Measurements from ENCODE around the gene CS. TPM values are rescaled to one million over a fixed set of nuclear protein-coding genes. Genes with fewer than 3 reads are reported as not detected.
"Not testable (repeated sequence)": the region's sequence is repeated elsewhere in the genome, so short reads cannot be mapped to it uniquely, and the experiment has no call there.

Gene CS
- total RNA-seq, 2 experiments from 2014 or later: 174 to 242 TPM

DNA sequence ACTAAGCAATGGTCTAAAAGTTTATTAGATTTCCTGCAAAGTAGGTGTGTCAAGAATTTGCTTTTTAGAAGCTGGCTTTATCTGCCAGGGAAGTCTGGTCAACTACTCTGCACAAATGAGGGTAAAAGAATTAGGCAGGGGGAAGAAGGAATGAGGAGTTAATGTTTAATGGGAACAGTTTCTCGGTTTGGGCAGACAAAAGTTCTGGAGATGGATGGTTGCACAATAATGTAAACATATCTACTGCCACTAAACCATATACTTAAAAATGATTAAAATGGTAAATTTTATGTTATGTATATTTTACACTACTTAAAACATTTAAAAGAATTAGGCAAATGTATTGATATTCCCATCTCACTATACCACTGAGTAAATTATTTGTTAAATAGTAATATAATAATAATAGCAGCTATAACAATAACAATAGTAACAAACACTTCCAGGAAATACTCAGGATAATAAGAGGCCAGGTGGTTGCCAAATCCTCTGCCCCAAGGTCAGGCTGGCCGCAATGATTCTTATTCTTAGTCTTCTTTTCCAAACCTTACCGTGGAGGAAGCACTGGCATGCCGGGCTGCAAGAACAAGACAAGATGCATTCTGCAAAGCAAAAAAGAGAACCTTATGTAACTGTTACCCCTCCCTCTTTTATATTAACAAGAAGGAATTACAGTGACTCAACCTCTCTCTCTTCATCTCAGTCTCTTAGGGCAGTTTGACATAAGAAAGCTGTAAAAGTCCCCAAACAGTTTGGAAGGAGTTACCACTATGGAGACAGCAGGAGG is 13.9 kb downstream of the CS start:
- peaks cover 14% of the 10 kb centered on the region for H3K4me1 Mint-ChIP-seq
- DNase-seq (no peak), ATAC-seq (no peak)
- no peak overlapping the region for H3K4me3 Mint-ChIP-seq
- no peaks in the 10 kb centered on the region for H3K27me3 Mint-ChIP-seq
- H3K36me3 Mint-ChIP-seq: peaks cover 44% of the 10 kb centered on the region
- H3K9me3 Mint-ChIP-seq (ENCODE audit: low read depth): no peaks in the 10 kb centered on the region
- no peak overlapping the region for H3K27ac Mint-ChIP-seq
- CTCF ChIA-PET: interaction anchor here (1.1 to 1.6 kb wide), 3 partner anchors 12 to 20 kb away, joined by 3 to 4 read pairs (median 4); partner anchors contain the start of gene CS

DNA sequence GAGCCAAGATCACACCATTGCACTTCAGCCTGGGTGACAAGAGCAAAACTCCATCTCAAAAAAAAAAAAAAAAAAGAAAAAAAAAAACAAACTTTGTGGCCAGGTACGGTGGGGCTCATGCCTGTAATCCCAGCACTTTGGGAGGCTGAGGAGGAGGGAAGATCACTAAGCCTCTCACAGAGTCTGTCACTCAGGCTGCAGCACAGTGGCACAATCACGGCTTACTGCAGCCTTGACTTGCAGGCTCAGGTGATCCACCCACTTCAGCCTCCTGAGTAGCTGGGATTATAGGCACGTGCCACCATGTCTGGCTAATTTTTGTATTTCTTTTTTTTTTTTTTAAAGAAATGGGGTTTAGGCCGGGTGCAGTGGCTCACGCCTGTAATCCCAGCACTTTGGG is 15.9 kb downstream of the CS start:
- H3K27me3 Mint-ChIP-seq; H3K4me3 Mint-ChIP-seq; ATAC-seq; H3K4me1 Mint-ChIP-seq; H3K9me3 Mint-ChIP-seq (ENCODE audit: low read depth); DNase-seq; H3K27ac Mint-ChIP-seq: not testable (repeated sequence)
- CTCF ChIA-PET: interaction anchor here (1.0 kb wide), 1 partner anchor 18 kb away, joined by 3 read pairs; no protein-coding TSS in a partner anchor
- H3K36me3 Mint-ChIP-seq: peaks cover 41% of the 10 kb centered on the region

DNA sequence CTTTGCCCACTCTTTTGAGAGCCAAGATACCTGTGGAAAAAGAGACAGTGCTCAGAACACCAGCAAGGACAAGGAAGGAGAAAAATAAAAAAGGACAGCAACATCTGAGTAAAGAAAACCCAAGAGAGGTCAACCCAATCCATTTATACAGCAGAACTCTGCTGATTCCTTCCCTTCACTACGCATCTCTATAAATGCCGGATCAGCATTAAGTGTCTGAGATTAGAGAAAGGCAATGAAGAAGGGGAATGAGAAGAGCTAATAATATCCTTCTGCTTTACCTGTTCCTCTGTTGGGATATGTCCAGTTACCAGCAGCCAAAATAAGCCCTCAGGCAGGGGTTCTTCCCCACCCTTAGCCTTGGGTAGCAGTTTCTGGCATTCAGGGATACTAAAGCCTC is 17.6 kb downstream of the CS start:
- H3K9me3 Mint-ChIP-seq (ENCODE audit: low read depth): no peaks in the 10 kb centered on the region
- CTCF ChIA-PET: no interaction called here
- ATAC-seq (no peak), DNase-seq (no peak)
- H3K36me3 Mint-ChIP-seq: peaks cover 45% of the 10 kb centered on the region
- H3K27ac Mint-ChIP-seq: no peak overlapping the region
- H3K27me3 Mint-ChIP-seq: no peaks in the 10 kb centered on the region
- H3K4me3 Mint-ChIP-seq: no peak overlapping the region
- H3K4me1 Mint-ChIP-seq: peaks cover 1% of the 10 kb centered on the region

DNA sequence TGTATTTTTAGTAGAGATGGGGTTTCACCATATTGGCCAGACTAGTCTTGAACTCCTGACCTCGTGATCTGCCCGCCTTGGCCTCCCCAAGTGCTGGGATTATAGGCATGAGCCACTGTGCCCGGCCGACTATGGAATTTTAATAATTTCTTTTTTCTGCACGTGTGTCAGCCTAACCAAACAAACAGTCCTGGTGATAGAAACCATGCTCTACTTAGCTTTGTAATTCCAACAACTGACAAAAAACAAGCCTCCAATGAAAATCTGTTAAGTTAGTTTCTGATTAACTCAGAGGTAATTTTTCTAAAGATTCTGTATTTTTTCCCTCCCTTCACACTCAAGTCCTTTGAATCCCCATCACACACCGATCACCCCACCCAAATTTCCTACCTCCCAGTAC is 18.1 kb downstream of the CS start:
- no peak for ATAC-seq
- H3K4me3 Mint-ChIP-seq: no peak overlapping the region
- CTCF ChIA-PET: no interaction called here
- DNase-seq: no peak
- H3K27ac Mint-ChIP-seq: no peak overlapping the region
- H3K9me3 Mint-ChIP-seq (ENCODE audit: low read depth): no peaks in the 10 kb centered on the region
- no peaks in the 10 kb centered on the region for H3K27me3 Mint-ChIP-seq
- H3K36me3 Mint-ChIP-seq: peaks cover 45% of the 10 kb centered on the region
- H3K4me1 Mint-ChIP-seq: peaks cover 1% of the 10 kb centered on the region

DNA sequence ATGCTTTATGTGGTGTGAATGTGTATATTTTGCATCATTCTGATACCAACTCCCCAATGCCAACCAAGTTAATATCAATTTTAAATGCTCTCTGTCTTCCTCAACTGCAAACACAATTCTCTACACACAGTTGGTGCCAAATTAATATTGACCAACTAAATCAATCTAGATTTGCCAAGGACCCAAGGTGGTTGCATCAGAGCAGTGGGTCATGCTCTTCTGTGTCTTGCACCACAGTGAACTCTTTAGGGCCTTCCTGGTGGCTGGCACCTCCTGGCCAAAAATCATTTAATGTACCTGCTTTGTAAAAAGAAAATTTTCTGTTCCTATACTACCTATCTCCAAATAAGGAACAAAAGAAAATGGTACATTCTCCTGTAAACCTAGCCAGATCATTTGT is 19.3 kb downstream of the CS start:
- H3K36me3 Mint-ChIP-seq: peaks cover 44% of the 10 kb centered on the region
- no peak overlapping the region for H3K27ac Mint-ChIP-seq
- H3K4me3 Mint-ChIP-seq: no peak overlapping the region
- no peaks in the 10 kb centered on the region for H3K4me1 Mint-ChIP-seq
- H3K27me3 Mint-ChIP-seq: no peaks in the 10 kb centered on the region
- DNase-seq (no peak), ATAC-seq (no peak)
- H3K9me3 Mint-ChIP-seq (ENCODE audit: low read depth): no peaks in the 10 kb centered on the region
- CTCF ChIA-PET: no interaction called here

DNA sequence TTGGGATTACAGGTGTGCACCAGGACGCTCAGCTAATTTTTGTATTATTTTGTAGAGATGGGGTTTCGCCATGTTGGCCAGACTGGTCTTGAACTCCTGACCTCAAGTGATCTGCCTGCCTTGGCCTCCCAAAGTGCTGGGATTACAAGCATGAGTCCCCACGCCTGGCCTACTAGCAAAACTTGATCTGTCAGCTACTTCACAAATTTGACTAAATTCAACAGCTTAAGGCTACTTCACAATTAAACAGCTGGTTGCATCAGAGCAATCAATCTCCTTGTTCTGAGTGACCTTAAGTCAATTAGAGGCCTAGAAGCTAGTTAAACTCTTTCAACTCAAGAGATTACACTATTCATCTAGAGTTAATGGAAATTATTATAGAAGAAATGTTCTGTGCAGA is 21.2 kb downstream of the CS start:
- ATAC-seq (no peak), DNase-seq (no peak)
- Mint-ChIP-seq H3K27ac (no peak overlapping the region), H3K9me3 (ENCODE audit: low read depth) (no peaks in the 10 kb centered on the region), H3K36me3 (peaks cover 49% of the 10 kb centered on the region), H3K4me1 (no peaks in the 10 kb centered on the region), H3K27me3 (no peaks in the 10 kb centered on the region), H3K4me3 (no peak overlapping the region)
- CTCF ChIA-PET: interaction anchor here (1.6 to 3.3 kb wide), 2 partner anchors 12 to 20 kb away, joined by 3 to 11 read pairs; partner anchors contain the start of genes ANKRD52 and COQ10A

DNA sequence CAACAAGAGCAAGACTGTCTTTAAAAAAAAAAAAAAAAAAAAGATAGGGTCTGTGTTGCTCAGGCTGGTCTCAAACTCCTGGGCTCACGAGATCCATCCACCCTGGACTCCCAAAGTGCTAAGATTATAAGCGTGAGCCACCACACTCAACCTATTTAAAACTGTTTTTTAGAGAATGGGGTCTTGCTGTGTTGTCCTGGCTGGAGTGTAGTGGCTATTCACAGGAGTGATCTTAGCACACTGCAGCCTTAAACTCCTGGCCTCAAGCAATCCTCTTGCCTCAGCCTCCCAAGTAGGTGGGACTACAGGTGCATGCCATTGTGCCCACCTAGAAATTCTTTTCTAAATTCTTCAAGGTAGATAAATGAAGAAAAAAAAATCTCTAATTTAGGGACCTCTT is 25.8 kb downstream of the CS start:
- H3K4me3 Mint-ChIP-seq: no peak overlapping the region
- no peak overlapping the region for H3K27ac Mint-ChIP-seq
- ATAC-seq (no peak), DNase-seq (no peak)
- CTCF ChIA-PET: no interaction called here
- H3K36me3 Mint-ChIP-seq: peaks cover 36% of the 10 kb centered on the region
- H3K27me3 Mint-ChIP-seq: no peaks in the 10 kb centered on the region
- H3K4me1 Mint-ChIP-seq: no peaks in the 10 kb centered on the region
- no peaks in the 10 kb centered on the region for H3K9me3 Mint-ChIP-seq (ENCODE audit: low read depth)

DNA sequence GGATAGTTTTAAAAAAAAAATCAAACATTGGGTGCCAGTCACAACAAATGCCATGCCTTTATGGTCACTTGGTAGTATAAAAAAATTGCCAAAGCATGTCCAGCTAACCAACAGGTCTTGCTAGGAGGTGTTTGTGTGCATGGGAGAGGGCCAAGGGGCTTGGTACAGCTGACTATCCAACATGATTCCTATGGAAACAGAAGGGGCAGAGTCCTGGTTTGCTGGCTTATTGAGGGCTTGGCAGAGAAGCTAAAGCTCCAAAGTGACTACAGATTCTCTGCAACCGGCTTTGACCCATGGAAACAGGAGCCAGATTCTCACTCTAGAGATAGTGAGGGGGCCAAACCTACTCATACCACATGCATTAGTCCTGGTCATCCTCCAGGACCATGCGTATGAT is 27.7 kb downstream of the CS start:
- ATAC-seq; H3K27me3 Mint-ChIP-seq; H3K27ac Mint-ChIP-seq; H3K4me3 Mint-ChIP-seq; DNase-seq; H3K9me3 Mint-ChIP-seq (ENCODE audit: low read depth); H3K4me1 Mint-ChIP-seq: not testable (repeated sequence)
- peaks cover 30% of the 10 kb centered on the region for H3K36me3 Mint-ChIP-seq
- CTCF ChIA-PET: interaction anchor here (1.0 kb wide), 1 partner anchor 44 kb away, joined by 3 read pairs; no protein-coding TSS in a partner anchor

DNA sequence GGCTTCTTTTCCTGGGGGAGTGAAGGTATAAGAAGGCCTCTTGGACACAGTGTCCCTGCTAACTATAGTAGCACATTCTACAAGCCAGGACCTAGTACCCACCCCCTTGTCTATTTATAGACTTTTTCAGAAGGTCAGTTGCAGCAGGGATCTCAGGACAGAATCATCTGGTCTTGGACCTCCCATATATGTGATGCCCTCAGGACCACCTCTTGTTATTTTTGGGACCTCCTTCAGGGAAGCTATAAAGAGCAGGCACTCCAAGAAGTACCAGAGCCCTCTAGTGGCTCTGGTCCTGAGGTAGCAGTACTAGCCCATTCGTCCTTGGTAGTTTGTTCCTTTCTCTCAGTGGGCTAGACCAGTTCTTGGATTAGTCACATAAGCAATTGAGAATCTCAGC is 29.1 kb downstream of the CS start:
- DNase-seq (no peak), ATAC-seq (no peak)
- peaks cover 26% of the 10 kb centered on the region for H3K36me3 Mint-ChIP-seq
- no peak overlapping the region for H3K4me3 Mint-ChIP-seq
- no peaks in the 10 kb centered on the region for H3K9me3 Mint-ChIP-seq (ENCODE audit: low read depth)
- no peaks in the 10 kb centered on the region for H3K27me3 Mint-ChIP-seq
- CTCF ChIA-PET: interaction anchor here (1.0 to 6.0 kb wide), 2 partner anchors 13 to 82 kb away, joined by 4 to 45 read pairs; partner anchors contain the start of genes ANKRD52 and SMARCC2
- peaks cover 16% of the 10 kb centered on the region for H3K4me1 Mint-ChIP-seq
- H3K27ac Mint-ChIP-seq: no peak overlapping the region

DNA sequence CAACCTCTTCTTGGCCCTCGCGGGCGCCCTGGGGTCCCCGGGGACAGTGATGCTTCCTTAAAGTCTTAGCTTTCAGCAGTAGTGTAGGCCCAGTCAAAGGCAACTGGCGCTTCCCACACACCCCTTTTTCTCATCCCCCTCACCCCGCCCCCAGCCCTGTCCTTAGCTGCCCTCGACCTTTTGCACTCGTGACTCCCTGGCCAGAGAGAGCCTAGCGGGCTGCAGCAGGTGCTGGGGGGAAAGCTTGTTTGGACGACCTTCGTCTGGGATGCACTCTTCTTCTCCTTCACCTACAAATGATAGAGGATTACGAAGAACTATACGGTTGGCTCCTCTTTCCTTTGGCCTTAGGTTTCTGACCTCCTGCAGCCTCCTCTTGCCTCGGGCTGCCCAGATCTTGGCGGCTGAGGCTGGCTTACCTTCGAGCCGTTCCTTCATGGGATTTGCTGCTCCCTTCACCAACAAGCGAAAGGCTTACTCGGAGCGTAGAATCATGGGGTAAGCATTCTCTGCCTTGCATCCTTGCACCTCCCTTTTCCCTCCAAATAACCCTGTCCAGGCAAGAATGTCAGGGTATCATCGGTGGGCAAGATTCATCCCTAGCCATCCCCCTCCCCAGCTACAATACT is 32.6 kb downstream of the CS start:
- peaks cover 19% of the 10 kb centered on the region for H3K4me1 Mint-ChIP-seq
- no peak for DNase-seq
- CTCF ChIA-PET: interaction anchor here (1.2 to 6.0 kb wide), 12 partner anchors 10 to 201 kb away, joined by 3 to 45 read pairs (median 10); partner anchors contain the start of genes ANKRD52, RNF41, SMARCC2 and SPRYD4
- H3K27me3 Mint-ChIP-seq: no peaks in the 10 kb centered on the region
- H3K9me3 Mint-ChIP-seq (ENCODE audit: low read depth): no peaks in the 10 kb centered on the region
- peaks cover 5% of the 10 kb centered on the region for H3K36me3 Mint-ChIP-seq
- H3K27ac Mint-ChIP-seq: peak overlapping the region; percentile 68
- peak overlapping the region; percentile 85 for H3K4me3 Mint-ChIP-seq
- ATAC-seq: no peak

DNA sequence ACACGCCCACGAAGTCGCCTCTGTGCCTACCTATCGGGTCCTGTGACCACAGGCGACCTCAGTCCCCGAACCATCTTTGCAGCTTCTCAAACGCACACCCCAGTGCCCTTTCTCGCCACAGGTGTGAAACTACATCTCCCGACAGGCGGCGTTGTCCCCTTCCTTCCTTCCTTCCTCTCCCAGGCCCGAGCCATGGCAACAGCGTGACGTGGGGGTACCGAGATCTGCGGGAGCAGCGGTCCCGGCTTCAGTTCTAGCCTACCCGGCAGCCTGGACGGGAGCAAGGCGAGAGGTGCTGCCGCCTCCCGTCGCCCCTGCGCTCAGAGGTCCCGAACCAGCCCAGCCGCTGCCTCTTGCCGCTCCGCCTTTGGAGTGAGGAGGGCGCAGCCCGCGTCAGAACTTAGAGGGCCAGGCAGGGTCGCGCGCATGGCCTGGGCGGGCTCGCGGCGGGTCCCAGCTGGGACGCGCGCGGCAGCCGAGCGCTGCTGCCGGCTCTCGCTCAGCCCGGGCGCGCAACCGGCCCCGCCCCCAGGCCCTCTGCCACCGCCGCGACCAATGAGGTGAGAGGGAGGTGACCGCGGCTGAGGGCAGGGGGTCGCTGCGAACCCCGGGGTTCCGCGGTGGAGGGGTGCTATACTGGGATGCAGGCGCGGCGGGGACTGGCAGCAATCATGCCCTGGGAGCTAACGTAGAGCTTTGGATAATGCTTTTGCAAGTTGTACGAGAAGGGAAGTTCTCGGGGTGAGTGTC is 33.3 kb downstream of the CS start, which contains the start of gene COQ10A:
TSS of gene COQ10A (plus strand) at position 250 of the 750 bp plus-strand sequence. CDS start at position 427, 177 bp downstream.
- DNase-seq (peak; percentile 93), ATAC-seq (peak; percentile 94)
- peak within 1 kb of the TSS; percentile 85 for H3K4me3 Mint-ChIP-seq
- H3K36me3 Mint-ChIP-seq: peaks cover 3% of the 10 kb centered on the region
- no peaks in the 10 kb centered on the region for H3K9me3 Mint-ChIP-seq (ENCODE audit: low read depth)
- CTCF ChIA-PET: interaction anchor here (0.5 to 6.0 kb wide), 18 partner anchors 9 to 1871 kb away, joined by 3 to 45 read pairs (median 6); partner anchors contain the start of genes ANKRD52, RNF41, SMARCC2 and SPRYD4
- peaks cover 19% of the 10 kb centered on the region for H3K4me1 Mint-ChIP-seq
- peak within 1 kb of the TSS; percentile 89 for H3K27ac Mint-ChIP-seq
- no peaks in the 10 kb centered on the region for H3K27me3 Mint-ChIP-seq

DNA sequence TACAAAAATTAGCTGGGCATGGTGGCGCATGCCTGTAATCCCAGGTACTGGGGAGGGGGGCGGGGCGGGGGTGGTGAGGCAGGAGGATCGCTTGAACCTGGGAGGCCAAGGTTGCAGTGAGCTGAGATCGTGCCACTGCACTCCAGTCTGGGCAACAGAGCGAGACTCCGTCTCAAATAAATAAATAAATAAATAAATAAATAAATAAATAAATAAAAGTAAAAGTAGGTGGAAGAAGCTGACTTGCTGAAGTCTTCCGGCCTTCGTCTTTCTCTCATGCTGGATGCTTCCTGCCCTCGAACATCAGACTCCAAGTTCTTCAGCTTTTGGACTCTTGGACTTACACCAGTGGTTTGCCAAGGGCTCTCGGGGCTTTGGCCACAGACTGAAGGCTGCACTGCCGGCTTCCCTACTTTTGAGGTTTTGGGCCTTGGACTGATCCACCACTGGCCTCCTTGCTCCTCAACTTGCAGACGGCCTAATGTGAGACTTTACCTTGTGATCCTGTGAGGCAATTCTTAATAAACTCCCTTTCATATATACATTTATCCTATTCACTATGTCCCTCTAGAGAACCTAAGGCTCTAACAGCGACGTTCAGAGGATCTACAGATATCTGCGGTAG is 34.0 kb downstream of the CS start:
- not testable (repeated sequence) for DNase-seq; ATAC-seq; H3K27me3 Mint-ChIP-seq; H3K36me3 Mint-ChIP-seq; H3K9me3 Mint-ChIP-seq (ENCODE audit: low read depth)
- peak overlapping the region; percentile 89 for H3K27ac Mint-ChIP-seq
- H3K4me1 Mint-ChIP-seq: peaks cover 19% of the 10 kb centered on the region
- CTCF ChIA-PET: interaction anchor here (0.6 to 6.0 kb wide), 16 partner anchors 9 to 202 kb away, joined by 3 to 45 read pairs (median 6); partner anchors contain the start of genes ANKRD52, RNF41, SMARCC2 and SPRYD4
- peak overlapping the region; percentile 85 for H3K4me3 Mint-ChIP-seq

Data from activated CD8-positive, alpha-beta memory T cell treated with anti-CD3 and anti-CD28 coated beads, Interleukin-2, amount 10 ng/mL, durations not matched to agents 7 days and 5 days (primary cell).